ENCODE results near the gene ZSCAN25.
"Not testable (repeated sequence)": the region's sequence is repeated elsewhere in the genome, so short reads cannot be mapped to it uniquely, and the experiment has no call there.

The ZSCAN25 gene

DNA sequence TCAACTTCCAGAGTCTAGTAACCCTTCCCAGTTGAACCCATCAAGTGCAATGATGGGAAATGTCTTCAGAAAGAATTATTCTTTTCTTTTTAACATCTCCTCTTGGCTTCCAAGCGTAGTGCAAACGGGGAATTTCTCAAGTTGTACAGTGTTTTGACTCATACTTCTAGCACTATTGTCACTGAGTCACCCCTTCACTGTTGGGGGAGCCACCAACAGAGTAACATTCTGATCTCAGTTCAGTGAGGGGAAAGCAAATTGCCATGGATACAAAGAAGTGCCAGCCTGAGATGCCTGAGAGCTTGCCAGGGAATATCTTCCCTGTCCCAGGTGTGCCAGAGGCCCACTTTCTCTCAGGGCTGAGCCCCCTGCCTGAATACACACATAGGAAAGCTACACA, 32.1 kb downstream of the ZSCAN25 start:
- Histone ChIP-seq H3K4me3 (ENCODE audit: low read depth, low read length) (no peak overlapping the region), H3K9me3 (ENCODE audit: control insufficient read depth, insufficient read depth, low read length) (no peaks in the 10 kb centered on the region), H3K36me3 (ENCODE audit: control insufficient read depth, insufficient read depth, low read length) (no peaks in the 10 kb centered on the region; the same call in 1 of the 2 replicates), H3K4me1 (ENCODE audit: control insufficient read depth, insufficient read depth, low read length) (no peaks in the 10 kb centered on the region), H3K27me3 (ENCODE audit: control insufficient read depth, insufficient read depth, low read length) (no peaks in the 10 kb centered on the region), H3K27ac (ENCODE audit: low read depth, low read length) (no peak overlapping the region), H3K9ac (ENCODE audit: low read depth, low read length) (no peak overlapping the region)

DNA sequence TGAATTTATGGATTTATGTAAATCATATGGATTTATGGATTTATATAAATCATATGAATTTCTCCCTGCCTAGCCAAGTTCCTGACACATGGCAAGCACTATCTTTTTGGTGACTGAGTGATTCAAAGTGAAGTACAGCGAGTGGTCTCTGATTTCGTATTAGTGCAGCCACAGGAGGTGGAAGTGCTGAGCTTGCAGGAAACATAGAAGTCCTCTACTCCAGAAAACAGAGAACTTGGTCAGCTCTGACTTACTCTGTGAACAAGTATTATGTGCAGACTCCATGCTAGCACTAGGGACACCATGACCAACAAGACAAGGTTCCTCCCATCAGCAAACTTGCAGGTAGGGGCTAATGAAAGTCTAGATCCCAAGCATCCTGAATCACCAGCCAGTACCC, 34.5 kb downstream of the ZSCAN25 start:
- no peaks in the 10 kb centered on the region for H3K36me3 ChIP-seq (ENCODE audit: control insufficient read depth, insufficient read depth, low read length)
- H3K9ac ChIP-seq (ENCODE audit: low read depth, low read length): no peak overlapping the region
- H3K27me3 ChIP-seq (ENCODE audit: control insufficient read depth, insufficient read depth, low read length): no peaks in the 10 kb centered on the region
- no peak overlapping the region for H3K4me3 ChIP-seq (ENCODE audit: low read depth, low read length)
- H3K4me1 ChIP-seq (ENCODE audit: control insufficient read depth, insufficient read depth, low read length): no peaks in the 10 kb centered on the region
- H3K27ac ChIP-seq (ENCODE audit: low read depth, low read length): no peak overlapping the region
- no peaks in the 10 kb centered on the region for H3K9me3 ChIP-seq (ENCODE audit: control insufficient read depth, insufficient read depth, low read length)

DNA sequence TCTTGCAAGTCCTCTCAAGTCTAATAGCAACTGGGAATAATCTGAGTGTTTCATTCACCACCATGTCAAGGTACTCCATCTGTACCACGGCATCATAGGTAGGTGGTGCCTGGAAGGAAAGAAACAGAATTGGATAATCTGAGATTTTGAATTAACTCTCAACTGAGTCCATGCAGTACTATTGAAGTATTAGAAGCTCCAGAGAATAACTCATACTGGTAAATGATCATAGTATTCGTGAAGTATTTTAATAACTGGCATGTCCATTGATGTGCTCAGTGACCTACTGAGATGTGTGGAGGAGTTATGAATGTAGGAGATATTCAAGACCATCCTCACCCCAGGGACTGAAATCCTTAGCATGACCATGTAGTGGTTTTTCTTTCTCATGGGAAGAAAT, 35.9 kb downstream of the ZSCAN25 start:
- Histone ChIP-seq H3K27me3 (ENCODE audit: control insufficient read depth, insufficient read depth, low read length) (no peaks in the 10 kb centered on the region), H3K4me3 (ENCODE audit: low read depth, low read length) (no peak overlapping the region), H3K9ac (ENCODE audit: low read depth, low read length) (no peak overlapping the region), H3K4me1 (ENCODE audit: control insufficient read depth, insufficient read depth, low read length) (no peaks in the 10 kb centered on the region), H3K36me3 (ENCODE audit: control insufficient read depth, insufficient read depth, low read length) (no peaks in the 10 kb centered on the region), H3K27ac (ENCODE audit: low read depth, low read length) (no peak overlapping the region), H3K9me3 (ENCODE audit: control insufficient read depth, insufficient read depth, low read length) (no peaks in the 10 kb centered on the region)

DNA sequence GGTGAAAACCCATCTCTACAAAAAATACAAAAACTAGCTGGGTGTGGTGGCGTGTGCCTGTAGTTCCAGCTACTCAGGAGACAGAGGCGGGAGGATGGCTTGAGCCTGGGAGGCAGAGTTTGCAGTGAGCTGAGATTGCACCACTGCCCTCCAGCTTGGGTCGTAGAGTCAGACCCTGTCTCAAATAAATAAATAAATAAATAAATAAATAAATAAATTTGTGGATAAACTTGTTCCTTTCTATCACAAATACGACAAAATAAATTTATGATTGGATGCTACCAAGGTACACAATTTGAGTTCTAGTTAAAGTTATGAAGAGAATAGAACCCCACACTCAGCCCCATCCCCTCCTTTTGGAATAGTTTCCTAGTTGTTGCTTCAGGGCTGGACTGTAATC, 36.5 kb downstream of the ZSCAN25 start:
- H3K9ac ChIP-seq (ENCODE audit: low read depth, low read length); H3K9me3 ChIP-seq (ENCODE audit: control insufficient read depth, insufficient read depth, low read length); H3K27me3 ChIP-seq (ENCODE audit: control insufficient read depth, insufficient read depth, low read length); H3K27ac ChIP-seq (ENCODE audit: low read depth, low read length); H3K4me1 ChIP-seq (ENCODE audit: control insufficient read depth, insufficient read depth, low read length); H3K36me3 ChIP-seq (ENCODE audit: control insufficient read depth, insufficient read depth, low read length); H3K4me3 ChIP-seq (ENCODE audit: low read depth, low read length): not testable (repeated sequence)

DNA sequence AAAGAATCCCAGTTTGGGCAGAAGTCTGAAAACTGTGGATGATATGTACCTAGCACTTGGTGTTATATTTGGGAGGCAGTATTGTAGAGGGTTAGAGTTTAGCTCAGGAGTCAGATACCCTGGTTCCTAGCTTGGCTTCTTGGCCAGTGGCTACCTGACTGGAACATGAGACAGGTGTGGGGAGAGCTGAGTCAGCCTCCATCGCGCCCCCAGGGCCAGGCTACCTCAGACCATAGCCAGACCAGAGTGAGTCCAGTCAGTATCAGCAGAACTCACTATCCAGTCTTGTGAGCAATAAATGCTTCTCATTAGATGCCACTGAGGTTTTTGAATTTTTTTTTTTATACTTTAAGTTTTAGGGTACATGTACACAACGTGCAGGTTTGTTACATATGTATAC, 37.0 kb downstream of the ZSCAN25 start:
- Histone ChIP-seq H3K9me3 (ENCODE audit: control insufficient read depth, insufficient read depth, low read length) (no peaks in the 10 kb centered on the region), H3K27ac (ENCODE audit: low read depth, low read length) (no peak overlapping the region), H3K36me3 (ENCODE audit: control insufficient read depth, insufficient read depth, low read length) (no peaks in the 10 kb centered on the region), H3K27me3 (ENCODE audit: control insufficient read depth, insufficient read depth, low read length) (no peaks in the 10 kb centered on the region), H3K4me3 (ENCODE audit: low read depth, low read length) (no peak overlapping the region), H3K4me1 (ENCODE audit: control insufficient read depth, insufficient read depth, low read length) (no peaks in the 10 kb centered on the region), H3K9ac (ENCODE audit: low read depth, low read length) (no peak overlapping the region)

DNA sequence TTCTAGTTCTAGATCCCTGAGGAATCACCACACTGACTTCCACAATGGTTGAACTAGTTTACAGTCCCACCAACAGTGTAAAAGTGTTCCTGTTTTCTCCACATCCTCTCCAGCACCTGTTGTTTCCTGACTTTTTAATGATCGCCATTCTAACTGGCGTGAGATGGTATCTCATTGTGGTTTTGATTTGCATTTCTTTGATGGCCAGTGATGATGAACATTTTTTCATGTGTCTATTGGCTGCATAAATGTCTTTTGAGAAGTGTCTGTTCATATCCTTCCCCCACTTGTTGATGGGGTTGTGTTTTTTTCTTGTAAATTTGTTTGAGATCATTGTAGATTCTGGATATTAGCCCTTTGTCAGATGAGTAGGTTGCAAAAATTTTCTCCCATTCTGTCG, 37.9 kb downstream of the ZSCAN25 start:
- H3K4me3 ChIP-seq (ENCODE audit: low read depth, low read length); H3K27me3 ChIP-seq (ENCODE audit: control insufficient read depth, insufficient read depth, low read length); H3K9ac ChIP-seq (ENCODE audit: low read depth, low read length); H3K27ac ChIP-seq (ENCODE audit: low read depth, low read length); H3K36me3 ChIP-seq (ENCODE audit: control insufficient read depth, insufficient read depth, low read length); H3K9me3 ChIP-seq (ENCODE audit: control insufficient read depth, insufficient read depth, low read length); H3K4me1 ChIP-seq (ENCODE audit: control insufficient read depth, insufficient read depth, low read length): not testable (repeated sequence)

DNA sequence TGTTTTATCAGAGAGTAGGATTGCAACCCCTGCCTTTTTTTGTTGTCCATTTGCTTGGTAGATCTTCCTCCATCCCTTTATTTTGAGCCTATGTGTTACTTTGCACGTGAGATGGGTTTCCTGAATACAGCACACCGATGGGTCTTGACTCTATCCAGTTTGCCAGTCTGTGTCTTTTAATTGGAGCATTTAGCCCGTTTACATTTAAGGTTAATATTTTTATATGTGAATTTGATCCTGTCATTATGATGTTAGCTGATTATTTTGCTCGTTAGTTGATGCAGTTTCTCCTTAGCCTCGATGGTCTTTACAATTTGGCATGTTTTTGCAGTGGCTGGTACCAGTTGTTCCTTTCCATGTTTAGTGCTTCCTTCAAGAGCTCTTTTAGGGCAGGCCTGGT, 41.1 kb downstream of the ZSCAN25 start:
- peaks cover 15% of the 10 kb centered on the region for H3K9me3 ChIP-seq (ENCODE audit: control insufficient read depth, insufficient read depth, low read length)
- not testable (repeated sequence) for H3K4me1 ChIP-seq (ENCODE audit: control insufficient read depth, insufficient read depth, low read length); H3K36me3 ChIP-seq (ENCODE audit: control insufficient read depth, insufficient read depth, low read length); H3K9ac ChIP-seq (ENCODE audit: low read depth, low read length); H3K4me3 ChIP-seq (ENCODE audit: low read depth, low read length); H3K27me3 ChIP-seq (ENCODE audit: control insufficient read depth, insufficient read depth, low read length); H3K27ac ChIP-seq (ENCODE audit: low read depth, low read length)

DNA sequence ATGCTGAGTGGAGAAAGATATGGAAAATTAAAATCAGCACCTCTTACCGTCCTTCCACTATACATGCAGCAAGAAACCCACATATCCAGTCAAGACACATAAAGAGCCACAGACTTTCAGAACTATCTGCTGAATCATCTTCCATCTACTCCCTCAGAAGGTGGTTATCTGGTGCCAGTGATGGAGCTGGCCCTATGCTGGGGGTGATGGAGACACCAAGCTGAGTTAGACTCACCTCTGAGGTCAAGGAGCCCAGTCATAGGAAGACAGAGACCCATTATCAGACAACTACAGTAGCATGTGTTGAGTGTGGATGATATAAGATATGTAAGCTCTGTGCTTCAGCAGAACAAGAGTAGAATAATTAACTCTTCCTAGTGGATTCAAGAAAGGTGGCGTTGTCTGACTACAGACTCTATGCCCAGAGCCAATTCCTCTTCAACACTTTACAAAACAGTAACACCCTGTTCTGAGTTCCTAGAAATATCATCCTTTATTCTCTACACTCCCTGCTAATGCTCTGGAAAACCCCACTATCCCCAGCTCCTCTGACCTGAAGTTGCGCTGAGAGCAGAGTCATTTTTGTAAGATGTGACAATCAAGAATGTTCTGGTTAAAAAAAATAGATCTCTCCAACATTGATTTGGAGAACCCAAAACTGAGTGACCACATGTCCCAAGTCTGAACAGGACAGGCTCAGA, 48.7 kb downstream of the ZSCAN25 start:
- no peak overlapping the region for H3K27ac ChIP-seq (ENCODE audit: low read depth, low read length)
- no peaks in the 10 kb centered on the region for H3K36me3 ChIP-seq (ENCODE audit: control insufficient read depth, insufficient read depth, low read length)
- H3K9ac ChIP-seq (ENCODE audit: low read depth, low read length): no peak overlapping the region
- no peak overlapping the region for H3K4me3 ChIP-seq (ENCODE audit: low read depth, low read length)
- peaks cover 9% of the 10 kb centered on the region for H3K9me3 ChIP-seq (ENCODE audit: control insufficient read depth, insufficient read depth, low read length)
- H3K4me1 ChIP-seq (ENCODE audit: control insufficient read depth, insufficient read depth, low read length): no peaks in the 10 kb centered on the region
- no peaks in the 10 kb centered on the region for H3K27me3 ChIP-seq (ENCODE audit: control insufficient read depth, insufficient read depth, low read length)

DNA sequence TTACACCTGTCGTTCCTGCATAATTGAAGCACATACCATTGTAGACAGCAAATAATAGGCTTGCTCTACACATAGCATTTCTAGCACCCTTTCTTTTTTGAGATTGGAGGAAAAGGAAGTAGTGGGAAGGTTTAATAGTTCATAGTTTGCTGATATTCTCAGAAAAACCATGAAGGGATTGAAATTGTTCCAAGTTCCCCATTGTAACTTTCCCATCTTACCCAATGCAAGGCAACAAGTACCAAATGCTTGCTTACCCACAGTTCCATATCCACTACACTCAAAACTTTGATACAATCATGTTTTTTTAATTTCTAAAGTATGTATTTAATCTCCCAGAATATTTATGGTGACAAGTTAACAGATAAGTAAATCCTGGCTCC, 49.3 kb downstream of the ZSCAN25 start:
- Histone ChIP-seq H3K27ac (ENCODE audit: low read depth, low read length) (no peak overlapping the region), H3K4me1 (ENCODE audit: control insufficient read depth, insufficient read depth, low read length) (no peaks in the 10 kb centered on the region), H3K9me3 (ENCODE audit: control insufficient read depth, insufficient read depth, low read length) (peaks cover 5% of the 10 kb centered on the region), H3K27me3 (ENCODE audit: control insufficient read depth, insufficient read depth, low read length) (no peaks in the 10 kb centered on the region), H3K36me3 (ENCODE audit: control insufficient read depth, insufficient read depth, low read length) (no peaks in the 10 kb centered on the region), H3K9ac (ENCODE audit: low read depth, low read length) (no peak overlapping the region), H3K4me3 (ENCODE audit: low read depth, low read length) (no peak overlapping the region)

DNA sequence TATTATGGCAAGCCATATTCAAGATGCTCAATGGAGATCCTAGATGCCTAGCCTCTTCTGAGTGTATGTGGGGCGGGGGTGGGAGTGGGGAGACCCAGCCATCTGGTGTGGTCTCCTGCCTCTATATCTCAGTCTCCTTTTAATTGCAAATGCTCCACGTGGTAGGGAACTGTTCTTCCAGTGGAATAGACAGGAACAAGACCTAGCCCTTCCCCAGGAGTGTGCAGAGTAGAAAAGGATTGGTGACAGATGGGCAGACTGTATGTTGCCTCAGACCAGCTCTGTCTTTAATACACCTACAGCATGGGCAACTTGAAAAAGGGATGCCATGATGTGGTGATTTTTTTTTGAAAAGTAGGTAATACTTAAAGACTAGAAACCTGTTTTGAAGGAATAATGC, 50.4 kb downstream of the ZSCAN25 start:
- H3K27ac ChIP-seq (ENCODE audit: low read depth, low read length): no peak overlapping the region
- no peak overlapping the region for H3K4me3 ChIP-seq (ENCODE audit: low read depth, low read length)
- no peaks in the 10 kb centered on the region for H3K9me3 ChIP-seq (ENCODE audit: control insufficient read depth, insufficient read depth, low read length)
- no peak overlapping the region for H3K9ac ChIP-seq (ENCODE audit: low read depth, low read length)
- H3K4me1 ChIP-seq (ENCODE audit: control insufficient read depth, insufficient read depth, low read length): no peaks in the 10 kb centered on the region
- no peaks in the 10 kb centered on the region for H3K36me3 ChIP-seq (ENCODE audit: control insufficient read depth, insufficient read depth, low read length)
- H3K27me3 ChIP-seq (ENCODE audit: control insufficient read depth, insufficient read depth, low read length): no peaks in the 10 kb centered on the region

DNA sequence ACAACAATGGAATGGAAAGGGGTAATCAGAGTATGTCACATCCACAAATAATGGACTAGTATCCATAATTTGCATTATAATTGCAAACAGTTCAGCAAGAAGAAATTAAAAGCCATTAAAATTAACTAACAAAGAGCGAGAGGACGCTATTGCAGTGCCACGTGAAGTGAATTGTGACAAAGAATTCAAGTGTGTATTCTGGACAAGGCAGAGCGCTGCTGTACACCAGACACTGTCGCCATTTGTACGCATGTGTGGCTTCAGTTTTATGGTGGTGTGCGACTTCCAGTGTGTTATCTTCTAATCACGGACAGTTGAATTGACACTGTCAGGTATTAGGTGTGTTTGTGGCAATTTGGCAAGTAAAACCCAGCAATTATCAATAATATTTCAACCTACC, 51.8 kb downstream of the ZSCAN25 start:
- H3K4me1 ChIP-seq (ENCODE audit: control insufficient read depth, insufficient read depth, low read length): no peaks in the 10 kb centered on the region
- H3K9me3 ChIP-seq (ENCODE audit: control insufficient read depth, insufficient read depth, low read length): no peaks in the 10 kb centered on the region
- H3K27ac ChIP-seq (ENCODE audit: low read depth, low read length): no peak overlapping the region
- H3K4me3 ChIP-seq (ENCODE audit: low read depth, low read length): no peak overlapping the region
- no peaks in the 10 kb centered on the region for H3K27me3 ChIP-seq (ENCODE audit: control insufficient read depth, insufficient read depth, low read length)
- H3K36me3 ChIP-seq (ENCODE audit: control insufficient read depth, insufficient read depth, low read length): no peaks in the 10 kb centered on the region
- H3K9ac ChIP-seq (ENCODE audit: low read depth, low read length): no peak overlapping the region

DNA sequence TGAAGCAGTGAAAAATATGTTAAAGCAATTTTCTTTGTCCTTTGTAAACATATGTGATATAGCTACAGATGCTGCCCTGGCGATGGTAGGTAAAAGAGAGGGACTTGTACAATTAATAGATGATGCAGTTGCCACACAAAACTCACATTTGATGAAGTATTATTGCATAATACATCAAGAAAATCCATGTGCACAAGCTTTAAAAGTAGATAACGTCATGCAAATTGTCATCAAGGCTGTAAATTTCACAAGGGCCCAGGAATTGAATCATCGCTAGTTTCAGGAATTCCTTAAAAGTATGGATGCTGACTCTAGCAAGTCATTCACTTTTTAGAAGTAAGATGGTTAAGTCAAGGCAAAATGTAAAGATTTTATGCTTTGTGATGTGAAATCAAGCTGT, 53.0 kb downstream of the ZSCAN25 start:
- no peak overlapping the region for H3K27ac ChIP-seq (ENCODE audit: low read depth, low read length)
- no peaks in the 10 kb centered on the region for H3K4me1 ChIP-seq (ENCODE audit: control insufficient read depth, insufficient read depth, low read length)
- no peak overlapping the region for H3K4me3 ChIP-seq (ENCODE audit: low read depth, low read length)
- no peaks in the 10 kb centered on the region for H3K27me3 ChIP-seq (ENCODE audit: control insufficient read depth, insufficient read depth, low read length)
- H3K36me3 ChIP-seq (ENCODE audit: control insufficient read depth, insufficient read depth, low read length): no peaks in the 10 kb centered on the region
- H3K9me3 ChIP-seq (ENCODE audit: control insufficient read depth, insufficient read depth, low read length): no peaks in the 10 kb centered on the region
- no peak overlapping the region for H3K9ac ChIP-seq (ENCODE audit: low read depth, low read length)

Measured in HUES48 (cell line).